Spleen (tissue), 11 donors: ENCODE results near the gene VEPH1. TPM values are rescaled to one million over a fixed set of nuclear protein-coding genes. Genes with fewer than 3 reads are reported as not detected.

Experiments
- DNase-seq: peaks from one replicate; pipeline ENCODE4 v3.0.0-alpha.2; 2020
- H3K27ac ChIP-seq, 8 donors: fragments of 200-600 bp; sonication (generic) in 7 of 8; 1 replicate in 4 of 8; 2 replicates in 4 of 8; pipeline versions ENCODE4 v1.5.0 to v1.8.0; 2016 to 2021; ENCODE audit warnings: inconsistent platforms in 4 of 8, mild to moderate bottlenecking in 4 of 8, moderate library complexity in 1 of 8
- H3K27me3 ChIP-seq, 7 donors: fragments of 200-600 bp; sonication (generic) in 6 of 7; replicated peaks in 1 of 7; 1 replicate in 4 of 7; 2 replicates in 3 of 7; pipeline versions ENCODE4 v1.5.0 to v1.8.0; 2016 to 2021; ENCODE audit warnings: inconsistent platforms in 3 of 7, mild to moderate bottlenecking in 1 of 7
- H3K36me3 ChIP-seq, 6 donors: fragments of 200-600 bp; sonication (generic) in 5 of 6; 1 replicate in 4 of 6; 2 replicates in 2 of 6; pipeline versions ENCODE4 v1.5.0 to v1.8.0; 2016 to 2021; ENCODE audit warnings: inconsistent platforms in 2 of 6
- H3K4me1 ChIP-seq, 6 donors: fragments of 200-600 bp; sonication (generic) in 5 of 6; 1 replicate in 3 of 6; 2 replicates in 3 of 6; pipeline versions ENCODE4 v1.5.0 to v1.8.0; 2016 to 2021; ENCODE audit warnings: inconsistent platforms in 3 of 6
- H3K4me3 ChIP-seq, 8 donors: fragments of 200-600 bp; sonication (generic) in 7 of 8; 1 replicate in 4 of 8; 2 replicates in 4 of 8; pipeline versions ENCODE4 v1.5.0 to v1.8.0; 2016 to 2021; ENCODE audit warnings: inconsistent platforms in 4 of 8, mild to moderate bottlenecking in 4 of 8, moderate library complexity in 2 of 8
- H3K9me3 ChIP-seq, 8 donors: fragments of 200-600 bp; sonication (generic) in 7 of 8; 1 replicate in 4 of 8; 2 replicates in 4 of 8; pipeline versions ENCODE4 v1.5.0 to v1.8.0; 2016 to 2021; ENCODE audit warnings: inconsistent platforms in 4 of 8
- CTCF ChIP-seq, 11 experiments: fragments of 200-600 bp in 7 of 11; fragments of 450-650 bp in 4 of 11; sonication (generic) in 4 of 11; IDR thresholded peaks in 8 of 11; conservative IDR thresholded peaks in 3 of 11; 1 replicate in 7 of 11; 2 replicates in 4 of 11; pipeline versions ENCODE4 v1.4.0 to v1.8.0; 2016 to 2021; ENCODE audit warnings: antibody characterized with exemption in 11 of 11, inconsistent platforms in 4 of 11, mild to moderate bottlenecking in 1 of 11
- POLR2A ChIP-seq, 3 donors: fragments of 450-650 bp; IDR thresholded peaks; one replicate each; pipeline ENCODE4 v1.5.1; 2017; ENCODE audit warnings: antibody characterized with exemption in 3 of 3, mild to moderate bottlenecking in 1 of 3
- POLR2AphosphoS5 ChIP-seq, 3 donors: sonication (generic); formaldehyde crosslinking; IDR thresholded peaks; one replicate each; pipeline ENCODE4 v1.5.1; 2017; ENCODE audit warnings: antibody characterized with exemption in 3 of 3
- WGBS, 5 donors: extraction: QIAGEN DNeasy Blood & Tissue Kit in 3 of 5; methylation state at CpG; one replicate each; pipeline versions ENCODE4 v1.1.5 to v1.1.7; 2013 to 2018; 5-methylcytosine and 5-hydroxymethylcytosine counted together
- intact Hi-C: fragments of 100-400 bp; cut with DNase I; formaldehyde crosslinking; loops from one replicate; pipeline ENCODE4 v1.15.0; 2023; ENCODE audit warnings: low total_unique reads
- polyA plus RNA-seq, 3 donors: library from polyadenylated mRNA; stranded (reverse); fragments of 200-250 nt; gene quantifications; one replicate each; pipeline ENCODE4 v1.2.1, GENCODE V29; 2013
- total RNA-seq, 7 donors: library from RNA; depleted of rRNA in 3 of 7; stranded (reverse); fragments of >200 nt in 3 of 7; fragmentation: NEBNext Ultra II Directional in 4 of 7; extraction: Animal tissue kit (Norgen Biotek cat#: 25700) in 4 of 7; gene quantifications; one replicate each; pipeline versions ENCODE4 v1.1.0 to v1.2.1, GENCODE V29; 2016 to 2021
- donor health status: healthy with polysubstance abuse.
- donor health status: DM: no; HTN: no; CAD: no; lungs with moderate emphysema.
- donor health status: DM: no; HTN: no; CAD: no.
- donor health status: Bipolar disorder and iron deficiency.
- donor health status: healthy.
- donor health status: DM: no; HTN: no; CAD: no.
- donor health status: DM: yes; HTN: yes; CAD: no.

The VEPH1 gene
- total and polyA plus RNA-seq, 10 donors: 0.26 to 19.6 (median 5.8) TPM

- no peak overlapping the region for H3K27ac ChIP-seq
- intact Hi-C loops: no loop called here
- 87 to 95% (median 93%) methylated on average over 3 of the region's 3 CpGs for WGBS, 5 donors
- H3K27me3 ChIP-seq: peaks cover 0 to 6% (median 0%) of the 10 kb centered on the region in 7 donors
- H3K9me3 ChIP-seq: no peaks in the 10 kb centered on the region
- peaks cover 0 to 6% (median 0%) of the 10 kb centered on the region in 6 donors for H3K4me1 ChIP-seq
- no peaks in the 10 kb centered on the region for H3K36me3 ChIP-seq
- TF ChIP-seq POLR2A (IDR thresholded peaks at IDR 0.05): no peak
- TF ChIP-seq POLR2AphosphoS5 (IDR thresholded peaks at IDR 0.05): no peak
- no peak for TF ChIP-seq CTCF (IDR thresholded peaks at IDR 0.05 in 8 of 11, conservative IDR thresholded peaks at IDR 0.05 in 3 of 11)
- no peak for DNase-seq
- no peak overlapping the region for H3K4me3 ChIP-seq
Observed at GRCh38 chr3:157535667-157536066, 32.5 kb upstream of the VEPH1 start.

- no peak for DNase-seq
- intact Hi-C loops: no loop called here
- Histone ChIP-seq H3K4me3 (no peak overlapping the region), H3K4me1 (peaks cover 0 to 6% (median 0%) of the 10 kb centered on the region in 6 donors), H3K9me3 (no peaks in the 10 kb centered on the region), H3K27me3 (peaks cover 0 to 3% (median 0%) of the 10 kb centered on the region in 7 donors), H3K36me3 (no peaks in the 10 kb centered on the region), H3K27ac (no peak overlapping the region)
- 73 to 89% (median 81%) methylated on average over 2 of the region's 2 CpGs for WGBS, 5 donors
- TF ChIP-seq CTCF (IDR thresholded peaks at IDR 0.05 in 8 of 11, conservative IDR thresholded peaks at IDR 0.05 in 3 of 11) (no peak), POLR2AphosphoS5 (IDR thresholded peaks at IDR 0.05) (no peak), POLR2A (IDR thresholded peaks at IDR 0.05) (no peak)
Observed at GRCh38 chr3:157534725-157535161, 31.5 kb upstream of the VEPH1 start.

- Histone ChIP-seq H3K27me3 (no peaks in the 10 kb centered on the region), H3K4me1 (peaks cover 0 to 6% (median 0%) of the 10 kb centered on the region in 6 donors), H3K36me3 (no peaks in the 10 kb centered on the region), H3K27ac (no peak overlapping the region), H3K9me3 (no peaks in the 10 kb centered on the region), H3K4me3 (no peak overlapping the region)
- WGBS, 5 donors: 69 to 85% (median 81%) methylated on average over 9 of the region's 9 CpGs
- DNase-seq: no peak
- intact Hi-C loops: no loop called here
- TF ChIP-seq POLR2AphosphoS5 (IDR thresholded peaks at IDR 0.05) (no peak), CTCF (IDR thresholded peaks at IDR 0.05 in 8 of 11, conservative IDR thresholded peaks at IDR 0.05 in 3 of 11) (no peak), POLR2A (IDR thresholded peaks at IDR 0.05) (no peak)
Observed at GRCh38 chr3:157533298-157534070, 30.3 kb upstream of the VEPH1 start.

- H3K36me3 ChIP-seq: no peaks in the 10 kb centered on the region
- no peak overlapping the region for H3K4me3 ChIP-seq
- H3K27ac ChIP-seq: no peak overlapping the region
- intact Hi-C loops: no loop called here
- H3K27me3 ChIP-seq: no peaks in the 10 kb centered on the region
- no peak for DNase-seq
- peaks cover 0 to 6% (median 0%) of the 10 kb centered on the region in 6 donors for H3K4me1 ChIP-seq
- H3K9me3 ChIP-seq: no peaks in the 10 kb centered on the region
- TF ChIP-seq CTCF (IDR thresholded peaks at IDR 0.05 in 8 of 11, conservative IDR thresholded peaks at IDR 0.05 in 3 of 11) (peak in 9 of 11 experiments; percentile 19 to 66 (median 58)), POLR2AphosphoS5 (IDR thresholded peaks at IDR 0.05) (no peak)
- WGBS, 5 donors: 37 to 40% (median 38%) methylated on average over 7 of the region's 7 CpGs
Observed at GRCh38 chr3:157532529-157533297, 29.5 kb upstream of the VEPH1 start.
